Neural crest cell (in vitro differentiated cells): Measurements from ENCODE around the gene PRKRA. TPM values are rescaled to one million over a fixed set of nuclear protein-coding genes. Genes with fewer than 3 reads are reported as not detected.
"Not testable (repeated sequence)": the region's sequence is repeated elsewhere in the genome, so short reads cannot be mapped to it uniquely, and the experiment has no call there.

Experiments
- DNase-seq: peaks from one replicate; pipeline ENCODE4 v3.0.0; 2021; ENCODE audit warnings: low read depth, mixed read lengths, low spot score
- H3K27ac Mint-ChIP-seq: one replicate; pipeline ENCODE4 v1.8.0; 2021; ENCODE audit warnings: mild to moderate bottlenecking, mixed read lengths; ENCODE audit not compliant: unreplicated experiment
- H3K27me3 Mint-ChIP-seq: 2 replicates; pipeline ENCODE4 v1.8.0; 2021; ENCODE audit warnings: low read depth, mild to moderate bottlenecking, mixed read lengths
- H3K36me3 Mint-ChIP-seq: 2 replicates; pipeline ENCODE4 v1.8.0; 2021; ENCODE audit warnings: low read depth, mild to moderate bottlenecking, mixed read lengths
- H3K4me1 Mint-ChIP-seq: 2 replicates; pipeline ENCODE4 v1.8.0; 2021; ENCODE audit warnings: mixed read lengths
- H3K4me3 Mint-ChIP-seq: one replicate; pipeline ENCODE4 v1.8.0; 2021; ENCODE audit warnings: mild to moderate bottlenecking, mixed read lengths
- H3K9me3 Mint-ChIP-seq: 2 replicates; pipeline ENCODE4 v1.8.0; 2021; ENCODE audit warnings: mixed read lengths
- total RNA-seq: library from RNA; stranded (reverse); gene quantifications from 2 replicates; pipeline ENCODE4 v1.2.1, GENCODE V29; 2021
- TF ChIP-seq, protein P1 (sequence below): fragments of 200-600 bp; sonication (generic); conservative IDR thresholded peaks from 2 replicates; pipeline ENCODE4 v1.5.0; 2021; ENCODE audit warnings: antibody characterized with exemption, mild to moderate bottlenecking

PRKRA gene
- total RNA-seq, 1 donor from 2014 or later: 96.3 TPM

DNA sequence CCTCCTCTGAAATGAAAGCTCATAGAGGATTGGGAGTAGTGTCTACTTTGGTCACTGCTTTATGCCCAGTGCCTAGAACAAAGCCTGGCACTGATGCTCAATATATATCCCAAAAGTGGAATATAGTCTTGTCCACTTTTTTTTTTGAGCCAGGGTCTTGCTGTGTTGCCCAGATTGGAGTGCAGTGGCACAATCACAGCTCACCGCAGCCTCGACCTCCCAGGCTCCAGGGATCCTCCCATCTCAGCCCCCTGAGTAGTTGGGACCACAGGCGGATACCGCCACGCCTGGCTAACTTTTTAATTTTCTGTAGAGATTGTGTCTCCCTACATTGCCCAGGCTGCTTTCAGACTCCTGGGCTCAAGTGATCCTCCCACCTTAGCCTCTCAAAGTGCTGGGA, 23.6 kb upstream of the PRKRA start:
- H3K27ac Mint-ChIP-seq: no peak overlapping the region
- TF ChIP-seq, protein P1, sequence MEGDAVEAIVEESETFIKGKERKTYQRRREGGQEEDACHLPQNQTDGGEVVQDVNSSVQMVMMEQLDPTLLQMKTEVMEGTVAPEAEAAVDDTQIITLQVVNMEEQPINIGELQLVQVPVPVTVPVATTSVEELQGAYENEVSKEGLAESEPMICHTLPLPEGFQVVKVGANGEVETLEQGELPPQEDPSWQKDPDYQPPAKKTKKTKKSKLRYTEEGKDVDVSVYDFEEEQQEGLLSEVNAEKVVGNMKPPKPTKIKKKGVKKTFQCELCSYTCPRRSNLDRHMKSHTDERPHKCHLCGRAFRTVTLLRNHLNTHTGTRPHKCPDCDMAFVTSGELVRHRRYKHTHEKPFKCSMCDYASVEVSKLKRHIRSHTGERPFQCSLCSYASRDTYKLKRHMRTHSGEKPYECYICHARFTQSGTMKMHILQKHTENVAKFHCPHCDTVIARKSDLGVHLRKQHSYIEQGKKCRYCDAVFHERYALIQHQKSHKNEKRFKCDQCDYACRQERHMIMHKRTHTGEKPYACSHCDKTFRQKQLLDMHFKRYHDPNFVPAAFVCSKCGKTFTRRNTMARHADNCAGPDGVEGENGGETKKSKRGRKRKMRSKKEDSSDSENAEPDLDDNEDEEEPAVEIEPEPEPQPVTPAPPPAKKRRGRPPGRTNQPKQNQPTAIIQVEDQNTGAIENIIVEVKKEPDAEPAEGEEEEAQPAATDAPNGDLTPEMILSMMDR: no peak
- no peaks in the 10 kb centered on the region for H3K27me3 Mint-ChIP-seq
- H3K36me3 Mint-ChIP-seq: no peaks in the 10 kb centered on the region
- no peak for DNase-seq
- H3K9me3 Mint-ChIP-seq: no peaks in the 10 kb centered on the region
- peaks cover 33% of the 10 kb centered on the region for H3K4me1 Mint-ChIP-seq
- H3K4me3 Mint-ChIP-seq: no peak overlapping the region

DNA sequence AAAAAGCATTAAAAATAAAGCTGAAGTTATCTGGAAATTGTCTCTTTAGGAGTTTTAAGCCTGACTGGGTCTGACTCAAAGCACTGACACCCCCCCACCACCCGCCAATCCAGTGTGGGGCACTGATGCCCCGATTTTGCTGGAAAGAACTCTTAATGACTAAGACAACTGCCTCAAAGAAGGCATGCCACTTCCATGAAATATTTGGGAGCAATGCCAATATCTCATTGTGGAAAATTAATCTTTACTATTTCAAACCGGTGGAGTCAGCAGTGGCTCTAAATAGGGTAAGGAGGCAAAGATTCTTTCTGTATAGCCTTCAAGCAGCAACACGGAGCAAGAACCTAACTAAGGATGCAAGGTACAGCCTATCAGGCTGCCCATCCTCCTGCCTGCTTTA, 23.0 kb upstream of the PRKRA start:
- no peak overlapping the region for H3K27ac Mint-ChIP-seq
- no peak overlapping the region for H3K4me3 Mint-ChIP-seq
- H3K27me3 Mint-ChIP-seq: no peaks in the 10 kb centered on the region
- DNase-seq: no peak
- H3K9me3 Mint-ChIP-seq: no peaks in the 10 kb centered on the region
- peaks cover 27% of the 10 kb centered on the region for H3K4me1 Mint-ChIP-seq
- TF ChIP-seq, protein P1: no peak
- H3K36me3 Mint-ChIP-seq: no peaks in the 10 kb centered on the region

DNA sequence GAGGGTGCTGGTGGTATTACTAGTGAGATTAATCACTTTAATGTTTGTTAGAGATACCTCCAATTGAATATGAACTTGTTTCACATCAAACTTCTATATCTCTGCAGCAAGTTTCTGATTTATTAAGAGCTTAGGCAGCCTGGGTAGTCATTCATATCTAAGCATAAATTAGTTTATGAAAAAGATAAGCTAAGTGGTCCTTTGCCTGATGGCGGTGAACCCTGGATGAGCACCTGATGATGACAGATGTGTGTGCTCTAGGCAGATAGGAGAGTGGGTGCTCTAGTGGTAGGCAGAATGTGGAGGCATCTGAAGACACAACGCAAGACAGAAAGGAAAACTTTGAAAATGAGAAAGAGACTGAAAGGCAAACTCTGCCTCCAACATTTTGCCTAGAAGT, 22.4 kb upstream of the PRKRA start:
- no peaks in the 10 kb centered on the region for H3K27me3 Mint-ChIP-seq
- no peak overlapping the region for H3K4me3 Mint-ChIP-seq
- H3K4me1 Mint-ChIP-seq: peaks cover 22% of the 10 kb centered on the region
- no peaks in the 10 kb centered on the region for H3K9me3 Mint-ChIP-seq
- no peaks in the 10 kb centered on the region for H3K36me3 Mint-ChIP-seq
- DNase-seq: no peak
- TF ChIP-seq, protein P1: no peak
- H3K27ac Mint-ChIP-seq: no peak overlapping the region

DNA sequence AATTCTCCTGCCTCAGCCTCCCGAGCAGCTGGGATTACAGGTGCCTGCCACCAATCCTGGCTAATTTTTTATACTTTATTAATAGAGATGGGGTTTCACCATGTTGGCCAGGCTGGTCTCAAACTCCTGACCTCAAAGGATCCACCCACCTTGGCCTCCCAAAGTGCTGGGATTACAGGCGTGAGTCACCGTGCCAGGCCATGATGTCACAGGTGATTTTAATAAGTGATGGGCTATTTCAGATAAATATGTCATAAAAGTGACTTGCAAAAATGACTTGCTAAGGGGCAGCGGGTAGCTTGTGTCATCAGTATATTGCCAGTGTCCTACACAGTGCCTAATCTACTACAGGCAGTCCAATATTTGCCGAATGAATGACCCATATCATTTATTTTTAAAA, 20.3 kb upstream of the PRKRA start:
- peaks cover 11% of the 10 kb centered on the region for H3K4me1 Mint-ChIP-seq
- not testable (repeated sequence) for H3K9me3 Mint-ChIP-seq, H3K4me3 Mint-ChIP-seq, H3K27me3 Mint-ChIP-seq, H3K27ac Mint-ChIP-seq, H3K36me3 Mint-ChIP-seq, DNase-seq

DNA sequence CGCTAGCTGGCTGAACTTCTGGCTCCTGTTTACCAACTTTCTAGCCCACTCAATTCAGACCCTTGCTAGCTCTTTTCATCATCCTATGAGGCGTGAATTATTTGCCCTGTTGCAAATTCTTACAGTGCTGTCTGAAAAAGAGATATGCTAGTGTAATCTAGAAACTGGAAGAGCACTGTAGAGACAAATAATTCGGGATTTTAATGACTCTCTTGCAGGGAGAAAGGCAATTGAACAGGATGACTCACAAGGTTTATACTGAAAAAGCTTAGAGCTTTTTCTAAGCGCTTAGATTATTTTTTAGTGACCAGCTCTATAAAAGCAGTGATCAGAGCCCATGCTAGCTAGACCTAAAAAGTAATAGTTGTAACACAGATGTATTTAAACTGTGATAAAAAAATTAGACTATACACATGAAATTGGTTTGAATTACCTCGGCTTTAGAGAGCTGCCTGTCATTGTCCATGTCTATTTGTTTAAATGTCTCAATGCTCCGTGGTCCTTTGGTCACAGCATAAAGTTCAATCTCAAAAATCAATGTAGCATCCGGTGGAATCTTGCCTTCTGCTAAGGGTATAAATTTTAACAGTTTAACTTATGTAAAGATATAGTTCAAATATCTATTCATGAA, 18.4 kb upstream of the PRKRA start:
- DNase-seq: no peak
- Mint-ChIP-seq H3K4me1 (peaks cover 3% of the 10 kb centered on the region), H3K4me3 (no peak overlapping the region), H3K27me3 (no peaks in the 10 kb centered on the region), H3K36me3 (peaks cover 9% of the 10 kb centered on the region), H3K9me3 (no peaks in the 10 kb centered on the region), H3K27ac (no peak overlapping the region)
- TF ChIP-seq, protein P1: no peak

DNA sequence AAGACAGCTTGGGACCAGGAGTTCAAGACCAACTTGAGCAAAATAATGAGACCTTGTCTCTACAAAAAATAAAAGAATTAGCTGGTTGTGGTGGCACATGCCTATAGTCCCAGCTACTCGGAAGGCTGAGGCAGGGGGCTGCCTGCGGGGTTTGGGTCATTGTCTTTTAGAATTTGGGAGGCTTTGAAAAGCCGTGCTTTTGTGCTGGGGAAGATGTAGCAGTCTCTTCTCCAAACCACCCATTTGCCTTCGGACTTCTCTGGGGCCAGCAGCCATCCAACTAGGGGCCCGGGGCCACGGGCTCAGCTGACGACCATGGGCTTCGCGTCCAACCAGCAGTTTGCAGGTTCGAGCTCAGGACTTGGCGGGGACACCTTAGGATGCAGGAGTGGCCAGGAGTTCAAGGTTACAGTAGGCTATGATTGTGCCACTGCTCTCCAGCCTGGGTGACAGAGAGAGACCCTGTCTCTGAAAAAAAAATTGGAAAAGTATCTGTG, 6.5 kb upstream of the PRKRA start:
- DNase-seq: no peak
- Mint-ChIP-seq H3K4me3 (no peak overlapping the region), H3K27ac (no peak overlapping the region), H3K4me1 (peaks cover under 1% of the 10 kb centered on the region), H3K9me3 (no peaks in the 10 kb centered on the region), H3K27me3 (no peaks in the 10 kb centered on the region), H3K36me3 (no peaks in the 10 kb centered on the region)
- TF ChIP-seq, protein P1: no peak
